OCI-LY1 (cell line): ENCODE measurements around the gene EFNB1.
"Not testable (repeated sequence)": the region's sequence is repeated elsewhere in the genome, so short reads cannot be mapped to it uniquely, and the experiment has no call there.

ENCODE experiments used
- H2AFZ ChIP-seq: fragments of 200-600 bp; sonication (generic), shearing (Covaris generic); 2 replicates; pipeline ENCODE4 v1.6.0; 2014; ENCODE audit warnings: antibody characterized with exemption, mild to moderate bottlenecking, low read length
- H3F3A ChIP-seq: fragments of 200-600 bp; sonication (generic), shearing (Covaris generic); 2 replicates; pipeline ENCODE4 v1.6.0; 2014; ENCODE audit warnings: mild to moderate bottlenecking, antibody characterized with exemption, low read length, moderate library complexity; ENCODE audit not compliant: insufficient read depth
- H3K27ac ChIP-seq: fragments of 200-600 bp; sonication (generic); 2 replicates; pipeline ENCODE4 v1.5.1; 2014; ENCODE audit warnings: low read length, mixed run types, mild to moderate bottlenecking, low read depth; ENCODE audit not compliant: poor library complexity, severe bottlenecking
- H3K27me3 ChIP-seq: fragments of 200-600 bp; sonication (generic); 2 replicates; pipeline ENCODE4 v1.6.0; 2014; ENCODE audit warnings: antibody characterized with exemption, mild to moderate bottlenecking, low read length, moderate library complexity; ENCODE audit not compliant: insufficient read depth
- H3K36me3 ChIP-seq: fragments of 200-600 bp; sonication (generic); 2 replicates; pipeline ENCODE4 v1.6.1; 2014; ENCODE audit warnings: mild to moderate bottlenecking, antibody characterized with exemption, low read length, moderate library complexity, mixed read lengths; ENCODE audit not compliant: insufficient read depth
- H3K4me1 ChIP-seq: fragments of 200-600 bp; sonication (generic); 2 replicates; pipeline ENCODE4 v1.5.1; 2014; ENCODE audit warnings: mild to moderate bottlenecking, low read length, moderate library complexity; ENCODE audit not compliant: insufficient read depth, severe bottlenecking
- H3K4me2 ChIP-seq: fragments of 200-600 bp; sonication (generic), shearing (Covaris generic); 2 replicates; pipeline ENCODE4 v1.6.1; 2014; ENCODE audit warnings: low read length
- H3K4me3 ChIP-seq: fragments of 200-600 bp; sonication (generic); 2 replicates; pipeline ENCODE4 v1.5.1; 2014; ENCODE audit warnings: low read length, low read depth, mild to moderate bottlenecking, mixed read lengths; ENCODE audit not compliant: poor library complexity, severe bottlenecking
- H3K79me2 ChIP-seq: fragments of 200-600 bp; shearing (Covaris generic); 2 replicates; pipeline ENCODE4 v1.6.1; 2016; ENCODE audit warnings: mixed run types, low read length, mixed read lengths; ENCODE audit not compliant: insufficient read depth
- H3K9ac ChIP-seq: fragments of 200-600 bp; sonication (generic), shearing (Covaris generic); 2 replicates; pipeline ENCODE4 v1.6.1; 2014; ENCODE audit warnings: mild to moderate bottlenecking, low read length, mixed read lengths
- H3K9me2 ChIP-seq: fragments of 200-600 bp; sonication (generic), shearing (Covaris generic); 2 replicates; pipeline ENCODE4 v1.6.1; 2014; ENCODE audit warnings: low read depth, mild to moderate bottlenecking, low read length, mixed read lengths
- H3K9me3 ChIP-seq: fragments of 200-600 bp; shearing (Covaris generic); 2 replicates; pipeline ENCODE4 v1.6.1; 2014; ENCODE audit warnings: low read length, mixed read lengths
- H4K20me1 ChIP-seq: fragments of 200-600 bp; sonication (generic), shearing (Covaris generic); 2 replicates; pipeline ENCODE4 v1.6.0; 2016; ENCODE audit warnings: mild to moderate bottlenecking, low read length; ENCODE audit not compliant: insufficient read depth
- EZH2 ChIP-seq: fragments of 200-600 bp; sonication (generic), shearing (Covaris generic); IDR thresholded peaks from 2 replicates; pipeline ENCODE4 v1.8.0; 2017; ENCODE audit warnings: borderline replicate concordance, mixed run types, mild to moderate bottlenecking, antibody characterized with exemption, low read length, moderate library complexity, mixed read lengths
- TF ChIP-seq, protein P1 (sequence below): fragments of 200-600 bp; sonication (generic), shearing (Covaris generic); IDR thresholded peaks from 2 replicates; pipeline ENCODE4 v1.5.1; 2017; ENCODE audit warnings: mild to moderate bottlenecking, antibody characterized with exemption, low read length, moderate library complexity, mixed read lengths

EFNB1 gene

DNA sequence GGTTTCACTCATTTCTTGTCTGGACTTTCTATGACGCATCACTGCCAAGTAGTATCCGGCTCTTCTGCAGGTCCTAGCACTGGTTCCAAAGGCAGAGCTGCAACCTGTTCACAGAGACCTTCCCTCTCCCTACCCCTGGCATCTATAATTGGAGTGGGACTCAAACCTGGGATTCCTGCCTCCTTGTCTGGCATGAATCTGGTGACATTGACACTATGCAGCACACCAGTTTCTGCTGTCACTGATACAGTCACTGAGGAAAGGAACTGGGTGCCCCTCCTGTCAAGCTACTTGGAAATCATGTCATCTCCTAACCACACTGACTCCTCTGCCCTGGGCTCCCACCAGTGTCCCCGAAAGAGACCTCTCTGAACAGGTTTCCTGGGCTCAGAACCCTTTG is 33.1 kb upstream of the EFNB1 start:
- no peaks in the 10 kb centered on the region for H3K79me2 ChIP-seq
- H3K27ac ChIP-seq = no peak overlapping the region
- no peaks in the 10 kb centered on the region for H4K20me1 ChIP-seq
- TF ChIP-seq, protein P1, sequence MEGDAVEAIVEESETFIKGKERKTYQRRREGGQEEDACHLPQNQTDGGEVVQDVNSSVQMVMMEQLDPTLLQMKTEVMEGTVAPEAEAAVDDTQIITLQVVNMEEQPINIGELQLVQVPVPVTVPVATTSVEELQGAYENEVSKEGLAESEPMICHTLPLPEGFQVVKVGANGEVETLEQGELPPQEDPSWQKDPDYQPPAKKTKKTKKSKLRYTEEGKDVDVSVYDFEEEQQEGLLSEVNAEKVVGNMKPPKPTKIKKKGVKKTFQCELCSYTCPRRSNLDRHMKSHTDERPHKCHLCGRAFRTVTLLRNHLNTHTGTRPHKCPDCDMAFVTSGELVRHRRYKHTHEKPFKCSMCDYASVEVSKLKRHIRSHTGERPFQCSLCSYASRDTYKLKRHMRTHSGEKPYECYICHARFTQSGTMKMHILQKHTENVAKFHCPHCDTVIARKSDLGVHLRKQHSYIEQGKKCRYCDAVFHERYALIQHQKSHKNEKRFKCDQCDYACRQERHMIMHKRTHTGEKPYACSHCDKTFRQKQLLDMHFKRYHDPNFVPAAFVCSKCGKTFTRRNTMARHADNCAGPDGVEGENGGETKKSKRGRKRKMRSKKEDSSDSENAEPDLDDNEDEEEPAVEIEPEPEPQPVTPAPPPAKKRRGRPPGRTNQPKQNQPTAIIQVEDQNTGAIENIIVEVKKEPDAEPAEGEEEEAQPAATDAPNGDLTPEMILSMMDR = no peak
- no peak overlapping the region for H3K4me2 ChIP-seq
- H3K9me2 ChIP-seq = no peaks in the 10 kb centered on the region
- H3F3A ChIP-seq = no peaks in the 10 kb centered on the region
- no peaks in the 10 kb centered on the region for H3K9me3 ChIP-seq
- no peak overlapping the region for H2AFZ ChIP-seq
- no peaks in the 10 kb centered on the region for H3K27me3 ChIP-seq
- H3K4me3 ChIP-seq = no peak overlapping the region
- H3K4me1 ChIP-seq = no peaks in the 10 kb centered on the region
- H3K9ac ChIP-seq = no peak overlapping the region
- H3K36me3 ChIP-seq = no peaks in the 10 kb centered on the region

DNA sequence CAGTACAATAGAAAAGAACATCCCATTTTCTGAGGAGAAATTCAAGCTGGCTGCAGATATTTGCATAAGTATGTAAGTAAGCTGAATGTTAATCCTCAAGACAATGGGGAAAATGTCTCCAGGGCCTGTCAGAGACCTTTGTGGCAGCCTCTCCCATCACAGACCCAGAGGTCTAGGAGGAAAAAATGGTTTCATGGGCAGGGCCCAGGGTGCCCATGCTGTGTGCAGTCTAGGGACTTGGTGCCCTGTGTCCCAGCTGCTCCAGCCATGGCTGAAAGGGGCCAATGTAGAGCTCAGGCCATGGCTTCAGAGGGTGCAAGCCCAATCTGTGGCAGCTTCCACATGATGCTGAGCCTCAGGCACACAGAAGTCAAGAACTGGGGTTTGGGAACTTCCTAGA is 30.4 kb upstream of the EFNB1 start:
- H3K9me3 ChIP-seq, H3K79me2 ChIP-seq, H3K36me3 ChIP-seq, H3K9me2 ChIP-seq, H3K4me1 ChIP-seq, H3F3A ChIP-seq, H2AFZ ChIP-seq, H3K27ac ChIP-seq, H4K20me1 ChIP-seq, H3K4me2 ChIP-seq, H3K4me3 ChIP-seq, H3K9ac ChIP-seq, H3K27me3 ChIP-seq: not testable (repeated sequence)

DNA sequence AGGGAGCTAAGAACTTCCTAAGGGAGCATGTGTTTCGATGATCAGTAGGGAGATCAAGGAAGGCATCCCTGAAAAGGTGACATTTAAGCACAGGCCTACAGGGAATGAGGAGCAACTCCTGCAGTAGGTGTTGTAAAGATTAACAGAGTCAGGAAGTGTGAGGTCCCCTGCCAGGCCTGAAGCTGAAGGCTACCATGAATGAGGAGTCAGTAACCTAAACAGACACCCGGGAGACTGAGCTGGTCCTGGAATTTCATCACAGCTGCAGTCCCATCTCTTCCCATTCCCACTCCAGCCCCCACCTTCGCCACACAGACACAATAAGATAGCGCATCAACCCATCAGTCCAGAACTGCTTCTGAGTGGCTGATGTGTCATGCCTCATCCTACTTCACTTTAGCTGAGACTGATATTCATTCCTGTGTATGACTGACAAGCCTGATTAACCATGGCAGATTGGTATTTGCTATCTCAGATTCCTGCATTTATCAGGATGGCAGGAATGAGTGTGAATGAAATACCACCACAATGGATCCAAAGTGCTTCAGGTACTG is 27.0 kb upstream of the EFNB1 start:
- H2AFZ ChIP-seq = no peak overlapping the region
- H3K27ac ChIP-seq = no peak overlapping the region
- H3F3A ChIP-seq = no peaks in the 10 kb centered on the region
- no peaks in the 10 kb centered on the region for H3K27me3 ChIP-seq
- no peak overlapping the region for H3K4me2 ChIP-seq
- no peaks in the 10 kb centered on the region for H3K9me2 ChIP-seq
- no peaks in the 10 kb centered on the region for H3K9me3 ChIP-seq
- no peaks in the 10 kb centered on the region for H4K20me1 ChIP-seq
- no peaks in the 10 kb centered on the region for H3K36me3 ChIP-seq
- no peaks in the 10 kb centered on the region for H3K79me2 ChIP-seq
- H3K4me1 ChIP-seq = no peaks in the 10 kb centered on the region
- H3K9ac ChIP-seq = no peak overlapping the region
- H3K4me3 ChIP-seq = no peak overlapping the region
- no peak for TF ChIP-seq EZH2
- TF ChIP-seq, protein P1 = no peak

DNA sequence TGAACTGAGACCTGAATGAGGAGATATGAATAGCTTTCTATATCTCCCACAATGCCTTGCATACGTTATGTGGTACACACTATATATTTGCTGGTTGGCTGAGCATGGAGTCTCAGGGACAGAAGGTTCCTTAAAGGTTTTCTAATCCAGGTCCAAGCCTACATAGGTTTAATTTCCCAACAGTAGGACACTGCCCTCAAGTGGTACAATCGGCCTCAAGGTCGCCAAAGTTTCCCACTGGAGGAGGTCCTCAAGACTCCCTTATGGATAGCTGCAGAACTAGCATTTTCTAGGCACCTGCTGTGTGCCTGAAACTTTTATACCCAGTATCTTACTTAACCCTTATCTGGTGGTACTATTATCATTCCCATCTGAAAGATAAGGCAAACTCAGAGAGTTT is 21.0 kb upstream of the EFNB1 start:
- Histone ChIP-seq H3K9me3 (no peaks in the 10 kb centered on the region), H3K9me2 (no peaks in the 10 kb centered on the region), H3K4me3 (no peak overlapping the region), H3K79me2 (no peaks in the 10 kb centered on the region), H3K4me2 (no peak overlapping the region), H3K27me3 (no peaks in the 10 kb centered on the region), H3K27ac (no peak overlapping the region), H4K20me1 (no peaks in the 10 kb centered on the region), H3F3A (no peaks in the 10 kb centered on the region), H3K36me3 (no peaks in the 10 kb centered on the region), H3K4me1 (no peaks in the 10 kb centered on the region), H3K9ac (no peak overlapping the region), H2AFZ (no peak overlapping the region)
- TF ChIP-seq, protein P1 = no peak
- no peak for TF ChIP-seq EZH2
